Hepatocyte (in vitro differentiated cells): ENCODE data around the gene RELT. TPM values are rescaled to one million over a fixed set of nuclear protein-coding genes. Genes with fewer than 3 reads are reported as not detected.

Source experiments
- DNase-seq: peaks from one replicate; pipeline ENCODE4 v3.0.0-alpha.2; 2016; ENCODE audit warnings: low spot score
- H2AFZ ChIP-seq: fragments of 200-600 bp; sonication (generic); 2 replicates; pipeline ENCODE4 v1.6.0; 2016; ENCODE audit warnings: antibody characterized with exemption, mild to moderate bottlenecking
- H3K27ac ChIP-seq: fragments of 200-600 bp; sonication (generic); 2 replicates; pipeline ENCODE4 v1.5.1; 2016; ENCODE audit warnings: mild to moderate bottlenecking
- H3K27me3 ChIP-seq: fragments of 200-600 bp; sonication (generic); 2 replicates; pipeline ENCODE4 v1.6.1; 2016
- H3K36me3 ChIP-seq: fragments of 200-600 bp; sonication (generic); replicated peaks from 2 replicates; pipeline ENCODE4 v1.5.1; 2016; ENCODE audit warnings: low read depth; ENCODE audit not compliant: insufficient read depth
- H3K4me1 ChIP-seq: fragments of 200-600 bp; sonication (generic); 2 replicates; pipeline ENCODE4 v1.5.1; 2016; ENCODE audit warnings: mild to moderate bottlenecking, moderate library complexity; ENCODE audit not compliant: insufficient read depth
- H3K4me2 ChIP-seq: fragments of 200-600 bp; sonication (generic); 2 replicates; pipeline ENCODE4 v1.6.0; 2016
- H3K4me3 ChIP-seq: fragments of 200-600 bp; sonication (generic); 2 replicates; pipeline ENCODE4 v1.5.1; 2016; ENCODE audit warnings: mild to moderate bottlenecking
- H3K79me2 ChIP-seq: fragments of 200-600 bp; sonication (generic); 2 replicates; pipeline ENCODE4 v1.6.0; 2017; ENCODE audit warnings: mild to moderate bottlenecking
- H3K9me2 ChIP-seq: fragments of 200-600 bp; sonication (generic); replicated peaks from 2 replicates; pipeline ENCODE4 v1.6.0; 2017; ENCODE audit warnings: mild to moderate bottlenecking; ENCODE audit not compliant: insufficient read depth
- H3K9me3 ChIP-seq: fragments of 200-600 bp; sonication (generic); 2 replicates; pipeline ENCODE4 v1.5.1; 2016; ENCODE audit warnings: low read depth, mild to moderate bottlenecking
- H4K20me1 ChIP-seq: fragments of 200-600 bp; sonication (generic); 2 replicates; pipeline ENCODE4 v1.6.0; 2016; ENCODE audit warnings: mild to moderate bottlenecking; ENCODE audit not compliant: insufficient read depth, poor library complexity, severe bottlenecking
- CTCF ChIP-seq: fragments of 200-600 bp; sonication (generic); IDR thresholded peaks from 2 replicates; pipeline ENCODE4 v1.5.1; 2016; ENCODE audit warnings: antibody characterized with exemption, mild to moderate bottlenecking; ENCODE audit not compliant: poor library complexity
- EZH2 ChIP-seq: fragments of 200-600 bp; sonication (generic); IDR thresholded peaks from 2 replicates; pipeline ENCODE4 v1.6.1; 2016; ENCODE audit warnings: antibody characterized with exemption, mild to moderate bottlenecking, borderline replicate concordance
- EZH2phosphoT487 ChIP-seq: fragments of 200-600 bp; sonication (generic); IDR thresholded peaks from one replicate; pipeline ENCODE4 v1.6.1; 2018; ENCODE audit warnings: antibody characterized with exemption, mild to moderate bottlenecking, low read depth, moderate library complexity; ENCODE audit not compliant: unreplicated experiment, severe bottlenecking
- WGBS: methylation state at CpG from one replicate; pipeline ENCODE4 v1.1.6; 2016; ENCODE audit warnings: low lambda C conversion rate; ENCODE audit errors: missing lambda C conversion rate; 5-methylcytosine and 5-hydroxymethylcytosine counted together
- polyA plus RNA-seq: library from polyadenylated mRNA; unstranded; fragments of >200 nt; fragmentation: Nextera tagmentation; extraction: Ambion mirVana; gene quantifications from 2 replicates; pipeline ENCODE4 v1.2.1, GENCODE V29; 2016
- total RNA-seq: library from RNA; depleted of rRNA; stranded (reverse); fragments of >200 nt; gene quantifications from 2 replicates; pipeline ENCODE4 v1.2.3, GENCODE V29; 2014

Gene RELT
- total and polyA plus RNA-seq, 2 experiments from 2014 or later = 1.6 to 3.4 TPM

DNA sequence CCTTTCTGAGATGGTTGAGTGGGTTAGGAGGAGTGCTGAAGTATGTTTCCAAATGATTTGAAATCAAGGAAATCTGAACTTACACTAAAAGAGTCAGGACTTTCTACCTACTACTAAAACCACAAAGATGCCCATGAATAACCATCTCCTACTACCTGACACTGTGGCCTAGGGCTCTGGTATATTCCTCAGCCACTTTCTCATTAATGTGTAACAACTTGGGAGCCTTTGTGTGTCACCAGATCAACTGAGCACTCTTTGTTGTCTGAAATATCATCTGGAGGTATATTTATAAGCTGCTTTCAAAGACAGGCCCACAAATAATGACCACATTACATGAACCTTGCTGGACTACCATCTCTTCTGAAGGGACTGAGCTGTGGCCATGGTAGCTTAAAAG is 43.9 kb downstream of the RELT start:
- Histone ChIP-seq H2AFZ (no peak overlapping the region), H3K4me2 (no peak overlapping the region), H3K4me1 (peaks cover 7% of the 10 kb centered on the region), H3K27ac (no peak overlapping the region), H3K79me2 (no peaks in the 10 kb centered on the region), H3K9me2 (no peaks in the 10 kb centered on the region), H3K9me3 (no peaks in the 10 kb centered on the region), H3K36me3 (no peaks in the 10 kb centered on the region), H4K20me1 (no peaks in the 10 kb centered on the region), H3K4me3 (no peak overlapping the region), H3K27me3 (no peaks in the 10 kb centered on the region)
- DNase-seq = no peak
- no peak for TF ChIP-seq EZH2phosphoT487
- no peak for TF ChIP-seq CTCF
- TF ChIP-seq EZH2 = no peak

DNA sequence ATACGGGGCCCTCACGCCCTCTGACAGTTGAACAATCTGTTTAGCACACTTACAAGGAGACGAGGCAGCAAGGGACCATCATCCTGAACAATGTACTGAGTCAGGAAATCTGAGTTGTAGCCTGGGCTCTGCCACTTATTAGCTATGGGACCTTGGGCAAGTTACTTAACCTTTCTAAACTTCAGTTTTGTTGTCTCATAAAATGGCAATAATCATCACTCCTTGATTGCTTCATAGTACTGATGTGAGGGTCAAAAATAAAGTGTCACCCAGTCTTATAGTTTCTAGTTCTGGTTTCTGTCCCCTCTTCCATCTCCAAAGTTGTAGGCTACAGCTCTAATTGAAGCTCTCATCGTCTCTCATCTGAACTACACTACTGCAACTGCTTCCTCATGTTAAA is 46.7 kb downstream of the RELT start:
- no peak for DNase-seq
- Histone ChIP-seq H3K36me3 (no peaks in the 10 kb centered on the region), H3K4me1 (no peaks in the 10 kb centered on the region), H3K27ac (no peak overlapping the region), H3K4me2 (no peak overlapping the region), H3K9me3 (no peaks in the 10 kb centered on the region), H3K4me3 (no peak overlapping the region), H2AFZ (no peak overlapping the region), H3K79me2 (no peaks in the 10 kb centered on the region), H3K27me3 (no peaks in the 10 kb centered on the region), H3K9me2 (no peaks in the 10 kb centered on the region), H4K20me1 (no peaks in the 10 kb centered on the region)
- TF ChIP-seq EZH2phosphoT487 = no peak
- no peak for TF ChIP-seq EZH2
- no peak for TF ChIP-seq CTCF
- 95% methylated on average over 4 of the region's 4 CpGs for WGBS

- Histone ChIP-seq H3K27ac (no peak overlapping the region), H3K4me3 (no peak overlapping the region), H4K20me1 (no peaks in the 10 kb centered on the region), H3K4me1 (no peaks in the 10 kb centered on the region), H3K27me3 (no peaks in the 10 kb centered on the region), H2AFZ (no peak overlapping the region), H3K79me2 (no peaks in the 10 kb centered on the region), H3K9me2 (no peaks in the 10 kb centered on the region), H3K4me2 (no peak overlapping the region), H3K36me3 (no peaks in the 10 kb centered on the region), H3K9me3 (no peaks in the 10 kb centered on the region)
- WGBS = 88% methylated on average over 3 of the region's 3 CpGs
- DNase-seq = no peak
- TF ChIP-seq EZH2 (no peak), CTCF (no peak), EZH2phosphoT487 (no peak)
These were observed 47.3 kb downstream of the RELT start for GRCh38 chr11:73423506-73423905.

GRCh38 chr11:73425108-73425507 is 48.9 kb downstream of the RELT start:
- TF ChIP-seq EZH2phosphoT487 (no peak), CTCF (no peak), EZH2 (no peak)
- Histone ChIP-seq H3K36me3 (no peaks in the 10 kb centered on the region), H3K4me3 (no peak overlapping the region), H4K20me1 (no peaks in the 10 kb centered on the region), H3K9me2 (no peaks in the 10 kb centered on the region), H3K9me3 (no peaks in the 10 kb centered on the region), H3K4me2 (no peak overlapping the region), H3K79me2 (no peaks in the 10 kb centered on the region), H2AFZ (no peak overlapping the region), H3K27ac (no peak overlapping the region), H3K4me1 (no peaks in the 10 kb centered on the region), H3K27me3 (no peaks in the 10 kb centered on the region)
- DNase-seq = no peak
- WGBS = 100% methylated on average over 1 of the region's 1 CpG
